Right cardiac atrium (tissue), 5 donors: Measurements from ENCODE around the gene FAM83C. TPM values are rescaled to one million over a fixed set of nuclear protein-coding genes. Genes with fewer than 3 reads are reported as not detected.
A peak's percentile ranks its signal among the peaks of the same experiment; 100 is the strongest.

Source experiments
- ATAC-seq, 2 donors: fragments of 200-7000 bp; cut with Tn5 transposase; one replicate each; pipeline versions ENCODE4 v1.8.0 to v1.9.1; 2020; ENCODE audit warnings: moderate library complexity in 2 of 2, mild to moderate bottlenecking in 1 of 2
- DNase-seq, 3 donors: peaks; one replicate each; pipeline ENCODE4 v3.0.0-alpha.2; 2020
- H3K27ac ChIP-seq: one replicate; pipeline ENCODE4 v1.5.1; 2013; ENCODE audit warnings: mild to moderate bottlenecking, low read length, control low read depth, moderate library complexity
- H3K27me3 ChIP-seq: one replicate; pipeline ENCODE4 v1.6.1; 2013; ENCODE audit not compliant: control insufficient read depth, insufficient read depth
- H3K4me1 ChIP-seq: one replicate; pipeline ENCODE4 v1.6.1; 2013; ENCODE audit warnings: low read length; ENCODE audit not compliant: control insufficient read depth, insufficient read depth
- H3K4me3 ChIP-seq: one replicate; pipeline ENCODE4 v1.5.1; 2013; ENCODE audit warnings: low read length, control low read depth
- H3K9me3 ChIP-seq: one replicate; pipeline ENCODE4 v1.6.1; 2013; ENCODE audit warnings: low read length; ENCODE audit not compliant: control insufficient read depth
- WGBS: extraction: QIAGEN DNeasy Blood & Tissue Kit; methylation state at CpG from one replicate; pipeline ENCODE4 v1.1.7; 2013; 5-methylcytosine and 5-hydroxymethylcytosine counted together
- intact Hi-C, 4 donors: fragments of 100-400 bp; cut with DNase I; formaldehyde crosslinking; loops; one replicate each; pipeline versions ENCODE4 v1.11.0 to v1.14.0; 2022 to 2023
- polyA plus RNA-seq: library from polyadenylated mRNA; stranded (reverse); fragments of 200-250 nt; gene quantifications from one replicate; pipeline ENCODE4 v1.2.3, GENCODE V29; 2013
- total RNA-seq, 4 donors: library from RNA; stranded (reverse); fragmentation: NEBNext Ultra II Directional; extraction: Animal tissue kit (Norgen Biotek cat#: 25700); gene quantifications; one replicate each; pipeline ENCODE4 v1.2.1, GENCODE V29; 2021
- donor health status: healthy with polysubstance abuse.
- donor health status: DM: no; HTN: yes; CAD: no.
- donor health status: DM: no; HTN: no; CAD: no.
- donor health status: DM: no; HTN: yes; CAD: no; lungs with severe emphysema.
- donor health status: DM: yes; HTN: yes; CAD: no.

The FAM83C gene
- total and polyA plus RNA-seq, 5 donors, result not detected

DNA sequence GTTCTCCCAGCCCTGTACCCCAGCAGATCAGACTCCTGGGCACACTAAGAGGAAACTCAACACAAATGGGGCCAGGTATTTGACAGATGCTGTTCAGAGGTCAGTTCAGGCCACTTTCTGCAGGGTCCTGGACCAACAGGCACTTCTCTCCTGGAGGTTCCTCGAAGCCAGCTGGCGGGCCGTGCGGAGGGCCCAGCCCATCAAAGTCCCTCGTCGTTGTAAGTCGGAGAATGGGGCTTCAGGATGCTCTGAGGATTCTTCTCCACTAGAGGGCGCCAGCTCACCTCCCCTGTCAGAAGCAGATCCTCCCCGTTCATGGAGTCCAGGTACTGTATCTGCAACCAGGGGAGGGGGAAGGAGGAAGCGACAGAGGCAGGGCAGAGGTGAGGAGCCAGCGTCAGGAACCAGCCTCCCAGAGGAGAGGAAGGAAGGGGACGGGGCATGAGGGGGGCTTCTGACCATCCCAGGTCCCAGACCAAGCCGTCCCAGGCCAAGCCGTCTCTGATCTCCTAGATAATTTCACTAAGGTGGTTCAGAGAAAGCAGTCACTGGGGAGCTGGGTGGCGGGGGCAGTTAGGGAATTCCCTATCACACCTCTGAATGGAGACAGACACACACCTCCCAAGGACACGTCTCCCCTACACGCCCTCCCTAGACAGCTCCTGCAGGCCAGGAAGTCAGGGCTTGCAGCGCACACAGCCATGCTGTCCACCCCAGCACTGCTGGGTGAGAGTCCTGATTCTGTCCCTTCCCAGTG lies 11.7 kb upstream of the FAM83C start:
- Histone ChIP-seq H3K4me3 (no peak overlapping the region), H3K27ac (no peak overlapping the region), H3K9me3 (no peaks in the 10 kb centered on the region), H3K4me1 (peaks cover 14% of the 10 kb centered on the region), H3K27me3 (no peaks in the 10 kb centered on the region)
- DNase-seq (peak; percentile 72 to 89 (median 79)), ATAC-seq (peak; percentile 49 to 69)
- intact Hi-C loops, result loop anchor here (5.0 kb wide), 1 partner anchor 143 kb away; no protein-coding TSS in a partner anchor
- WGBS, result 29% methylated on average over 18 of the region's 18 CpGs

DNA sequence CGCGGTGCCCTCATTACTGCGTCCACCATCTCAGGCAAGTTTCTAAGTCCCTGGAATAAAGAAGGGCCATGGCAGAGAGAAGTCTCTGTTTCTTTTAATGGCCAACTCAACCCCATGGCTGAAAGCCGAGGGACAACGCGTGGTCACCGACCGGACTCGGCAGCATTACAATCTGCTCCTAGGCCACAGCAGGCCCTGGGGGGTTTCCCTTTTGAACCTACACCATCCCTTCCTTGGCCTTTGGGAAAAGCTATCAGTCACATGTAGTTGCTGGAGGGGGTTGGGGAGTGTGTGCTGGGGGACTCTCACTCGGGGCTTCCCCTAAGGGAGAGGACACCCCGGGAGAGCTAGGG lies 11.1 kb upstream of the FAM83C start:
- Histone ChIP-seq H3K4me3 (no peak overlapping the region), H3K4me1 (peaks cover 14% of the 10 kb centered on the region), H3K27me3 (no peaks in the 10 kb centered on the region), H3K27ac (no peak overlapping the region), H3K9me3 (no peaks in the 10 kb centered on the region)
- intact Hi-C loops, result loop anchor here (5.0 kb wide), 1 partner anchor 144 kb away; no protein-coding TSS in a partner anchor
- ATAC-seq (no peak), DNase-seq (peak in 1 of 3 donors; percentile 17)
- 75% methylated on average over 11 of the region's 11 CpGs for WGBS

DNA sequence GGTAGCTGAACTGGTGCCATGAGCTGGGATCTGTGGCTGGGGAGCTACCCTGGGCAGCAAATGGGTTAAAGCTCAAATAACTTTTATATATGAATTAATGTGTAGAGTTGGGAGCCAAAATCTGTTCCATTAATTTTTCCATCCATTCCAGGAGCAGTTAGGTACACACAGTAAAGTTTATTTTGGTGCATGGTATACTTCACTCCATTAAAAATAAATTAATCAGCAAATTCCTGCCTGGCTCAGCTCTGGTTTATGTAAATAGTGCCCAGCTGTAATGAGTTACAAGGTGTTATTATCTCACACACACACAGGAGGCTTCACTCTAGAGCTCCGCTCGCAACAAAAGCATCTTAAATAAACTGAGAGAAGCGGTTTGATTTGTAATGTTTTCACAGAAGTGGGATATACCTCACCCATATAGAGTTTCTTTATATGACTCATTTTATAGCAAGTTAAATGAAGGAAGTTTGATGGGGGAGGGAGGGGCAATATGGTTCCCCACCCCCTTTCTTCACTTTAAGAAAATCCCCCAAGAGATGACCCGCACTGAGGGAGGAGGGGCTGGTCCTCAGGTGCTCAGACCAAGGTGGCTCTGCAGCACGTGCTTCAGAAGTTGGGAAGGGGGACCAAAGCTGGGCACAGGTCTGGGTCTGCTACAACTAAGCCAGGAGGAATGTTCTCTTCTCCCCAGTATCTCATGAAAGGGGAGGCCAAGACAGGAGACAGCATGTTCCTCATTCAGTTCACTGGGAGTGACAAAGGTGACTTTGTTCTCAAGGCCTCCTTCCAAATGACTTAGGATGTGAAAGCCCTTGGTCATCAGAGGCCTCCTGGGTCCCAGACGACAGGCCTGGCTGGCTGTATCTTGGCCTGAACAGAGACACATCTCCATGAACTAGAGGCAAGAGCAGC lies 10.5 kb upstream of the FAM83C start:
- 87% methylated on average over 6 of the region's 6 CpGs for WGBS

DNA sequence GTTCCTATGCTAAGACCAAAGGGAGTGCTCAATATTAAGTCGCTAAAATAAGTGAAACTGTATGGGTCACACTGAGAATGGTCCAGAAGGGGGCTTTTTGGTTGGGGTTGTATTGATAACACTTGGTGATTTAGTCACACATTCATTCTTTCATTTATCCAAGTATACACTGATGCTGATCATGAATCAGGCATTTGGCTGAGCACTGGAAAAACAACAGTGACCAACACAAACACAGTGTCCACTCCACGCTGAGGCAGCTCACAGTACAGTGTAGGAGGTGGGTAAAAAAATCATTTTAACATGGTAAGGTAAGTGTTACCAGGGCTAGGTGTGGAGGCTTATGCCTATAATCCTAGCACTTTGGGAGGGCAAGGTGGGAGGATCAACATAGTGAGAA lies 9.2 kb upstream of the FAM83C start:
- 87% methylated on average over 2 of the region's 2 CpGs for WGBS
- DNase-seq (no peak), ATAC-seq (no peak)
- Histone ChIP-seq H3K4me3 (no peak overlapping the region), H3K9me3 (no peaks in the 10 kb centered on the region), H3K27me3 (no peaks in the 10 kb centered on the region), H3K4me1 (peaks cover 4% of the 10 kb centered on the region), H3K27ac (no peak overlapping the region)
- intact Hi-C loops, result loop anchor here (5.0 kb wide), 1 partner anchor 146 kb away; no protein-coding TSS in a partner anchor

More for the DNA sequence above, 10.5 kb upstream of the FAM83C start:
- Histone ChIP-seq H3K4me1 (peaks cover 8% of the 10 kb centered on the region), H3K9me3 (no peaks in the 10 kb centered on the region), H3K27ac (no peak overlapping the region), H3K27me3 (no peaks in the 10 kb centered on the region), H3K4me3 (no peak overlapping the region)
- intact Hi-C loops, result loop anchor here (5.0 kb wide), 1 partner anchor 145 kb away; no protein-coding TSS in a partner anchor
- DNase-seq, result no peak
- ATAC-seq, result no peak

DNA sequence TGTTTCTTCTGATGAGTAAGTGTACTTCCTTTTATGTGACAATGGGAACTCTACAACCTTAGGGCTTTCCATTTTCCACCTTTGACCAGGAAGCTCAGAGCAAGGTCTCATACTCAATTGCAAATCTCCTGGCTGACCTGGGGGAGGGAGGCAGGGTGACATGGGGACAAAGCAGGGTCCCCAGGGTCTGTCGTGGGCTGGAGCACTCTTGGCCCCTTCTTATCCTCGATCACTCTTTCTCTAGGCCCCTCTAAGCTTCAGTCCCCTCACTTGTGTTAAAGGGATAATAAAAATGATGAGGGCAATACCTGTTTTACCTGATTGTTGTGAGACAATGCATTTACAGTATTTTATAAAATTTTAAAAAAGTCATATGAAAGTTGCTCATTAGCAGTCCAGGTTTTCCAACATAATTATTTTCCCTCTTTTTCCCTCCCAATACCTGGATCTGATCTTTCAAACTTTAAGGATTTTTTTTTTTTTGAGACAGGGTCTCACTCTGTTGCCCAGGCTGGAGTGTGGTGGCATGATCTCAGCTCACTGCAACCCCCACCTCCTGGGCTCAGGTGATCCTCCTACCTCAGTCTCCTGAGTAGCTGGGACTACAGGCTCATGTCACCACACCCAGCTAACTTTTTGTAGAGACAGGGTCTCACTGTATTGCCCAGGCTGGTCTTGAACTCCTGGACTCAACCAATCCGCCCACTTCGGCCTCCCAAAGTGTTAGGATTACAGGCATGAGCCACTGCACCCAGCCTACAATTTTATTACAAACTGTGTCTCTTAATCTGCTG lies 8.4 kb upstream of the FAM83C start:
- intact Hi-C loops, result loop anchor here (5.0 kb wide), 1 partner anchor 147 kb away; no protein-coding TSS in a partner anchor
- H3K27me3 ChIP-seq, result no peaks in the 10 kb centered on the region
- DNase-seq (no peak), ATAC-seq (no peak)
- H3K9me3 ChIP-seq, result no peaks in the 10 kb centered on the region
- no peak overlapping the region for H3K4me3 ChIP-seq
- H3K27ac ChIP-seq, result no peak overlapping the region
- no peaks in the 10 kb centered on the region for H3K4me1 ChIP-seq
- 80% methylated on average over 4 of the region's 4 CpGs for WGBS

DNA sequence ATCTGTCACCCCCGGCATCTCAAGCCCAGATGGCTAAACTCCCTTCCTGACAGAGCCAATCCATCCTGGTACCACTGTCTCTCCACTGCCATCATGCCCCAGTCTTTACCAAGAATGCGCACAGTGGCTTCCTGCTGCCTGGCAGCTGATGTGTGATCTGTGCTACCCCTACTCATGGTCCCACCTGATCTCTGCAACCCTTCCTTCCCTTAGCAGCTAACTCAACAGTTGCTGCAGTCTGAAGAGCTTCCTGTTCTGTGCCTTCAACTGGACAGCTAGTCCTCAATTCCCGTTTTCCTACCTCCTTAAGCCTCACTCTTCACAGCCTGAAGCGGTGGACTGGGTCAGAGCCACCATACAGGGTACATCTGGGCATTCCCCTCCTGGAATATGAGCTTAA lies 7.6 kb upstream of the FAM83C start:
- intact Hi-C loops, result loop anchor here (5.0 kb wide), 1 partner anchor 148 kb away; no protein-coding TSS in a partner anchor
- 71% methylated on average over 4 of the region's 4 CpGs for WGBS
- Histone ChIP-seq H3K27me3 (no peaks in the 10 kb centered on the region), H3K4me3 (no peak overlapping the region), H3K4me1 (no peaks in the 10 kb centered on the region), H3K9me3 (no peaks in the 10 kb centered on the region), H3K27ac (no peak overlapping the region)
- DNase-seq (no peak), ATAC-seq (no peak)

DNA sequence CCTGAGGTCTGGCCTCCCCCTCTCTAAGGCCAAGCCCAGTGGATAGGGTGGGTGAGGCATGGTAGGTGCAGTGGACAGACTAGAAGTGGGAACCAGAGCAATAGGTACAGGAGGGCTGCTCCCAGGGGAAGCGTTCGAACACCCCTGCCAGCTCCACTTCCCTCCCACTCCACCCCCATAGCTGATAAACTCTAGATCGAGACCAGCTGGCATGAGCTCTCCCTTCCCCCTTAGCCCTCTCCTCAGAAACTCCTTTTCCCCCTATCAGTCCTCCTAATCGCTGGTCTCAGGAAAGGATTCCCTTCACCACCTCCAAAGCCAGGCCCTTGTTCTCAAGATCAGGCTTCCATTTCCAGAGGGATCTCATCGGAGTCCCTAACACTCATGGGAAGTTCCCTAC lies 6.0 kb upstream of the FAM83C start:
- Histone ChIP-seq H3K27ac (no peak overlapping the region), H3K4me3 (no peak overlapping the region), H3K9me3 (no peaks in the 10 kb centered on the region), H3K4me1 (no peaks in the 10 kb centered on the region), H3K27me3 (no peaks in the 10 kb centered on the region)
- DNase-seq, result no peak
- intact Hi-C loops, result no loop called here
- WGBS, result 32% methylated on average over 5 of the region's 5 CpGs
- ATAC-seq, result no peak

DNA sequence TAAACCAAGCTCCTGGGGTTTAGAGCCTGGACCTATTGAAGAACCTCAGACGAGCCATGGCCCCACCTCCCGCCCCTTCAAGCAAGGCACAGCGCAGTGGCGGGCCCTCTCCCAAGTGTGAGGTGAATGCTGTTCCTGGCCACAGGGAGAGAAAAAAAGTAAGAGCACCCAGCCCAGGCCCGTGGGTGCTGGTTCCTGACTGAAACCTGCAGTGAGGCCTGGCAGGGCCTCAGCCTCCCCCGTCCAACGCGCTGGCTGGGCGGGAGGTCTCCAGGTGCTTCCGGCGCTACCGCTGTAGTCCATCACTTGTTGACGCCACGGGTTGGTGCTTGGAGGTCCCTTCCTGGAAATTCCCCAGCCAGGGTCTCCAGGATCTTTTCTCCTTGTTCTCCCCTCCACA lies 5.5 kb upstream of the FAM83C start:
- Histone ChIP-seq H3K9me3 (no peaks in the 10 kb centered on the region), H3K27me3 (no peaks in the 10 kb centered on the region), H3K4me1 (no peaks in the 10 kb centered on the region), H3K27ac (no peak overlapping the region), H3K4me3 (no peak overlapping the region)
- no peak for DNase-seq
- intact Hi-C loops, result no loop called here
- ATAC-seq, result no peak
- WGBS, result 89% methylated on average over 14 of the region's 14 CpGs

DNA sequence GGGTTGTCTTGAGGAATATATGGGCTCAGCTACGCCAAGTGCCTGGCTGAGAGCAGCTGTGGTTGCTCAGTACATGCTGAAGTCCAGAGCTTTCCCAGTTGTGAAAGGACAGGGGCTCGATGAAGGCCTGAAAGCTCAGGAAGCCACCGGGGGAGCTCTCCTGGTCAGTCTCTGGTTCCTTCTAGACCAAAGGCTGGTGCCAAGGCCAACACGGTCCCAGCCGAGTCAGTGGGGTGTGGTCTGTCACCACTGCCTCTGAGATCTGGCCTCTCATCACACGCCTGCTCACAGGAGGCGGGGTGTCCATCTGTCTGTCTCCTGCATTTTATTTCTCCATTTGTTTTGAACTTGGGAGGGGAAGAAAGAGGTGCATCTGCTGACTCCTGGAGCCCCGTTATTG lies 4.9 kb upstream of the FAM83C start:
- H3K27ac ChIP-seq, result no peak overlapping the region
- ATAC-seq (peak in 1 of 2 donors; percentile 28), DNase-seq (peak in 1 of 3 donors; percentile 70)
- H3K4me1 ChIP-seq, result no peaks in the 10 kb centered on the region
- 48% methylated on average over 8 of the region's 8 CpGs for WGBS
- H3K4me3 ChIP-seq, result no peak overlapping the region
- H3K27me3 ChIP-seq, result no peaks in the 10 kb centered on the region
- H3K9me3 ChIP-seq, result no peaks in the 10 kb centered on the region
- intact Hi-C loops, result no loop called here

DNA sequence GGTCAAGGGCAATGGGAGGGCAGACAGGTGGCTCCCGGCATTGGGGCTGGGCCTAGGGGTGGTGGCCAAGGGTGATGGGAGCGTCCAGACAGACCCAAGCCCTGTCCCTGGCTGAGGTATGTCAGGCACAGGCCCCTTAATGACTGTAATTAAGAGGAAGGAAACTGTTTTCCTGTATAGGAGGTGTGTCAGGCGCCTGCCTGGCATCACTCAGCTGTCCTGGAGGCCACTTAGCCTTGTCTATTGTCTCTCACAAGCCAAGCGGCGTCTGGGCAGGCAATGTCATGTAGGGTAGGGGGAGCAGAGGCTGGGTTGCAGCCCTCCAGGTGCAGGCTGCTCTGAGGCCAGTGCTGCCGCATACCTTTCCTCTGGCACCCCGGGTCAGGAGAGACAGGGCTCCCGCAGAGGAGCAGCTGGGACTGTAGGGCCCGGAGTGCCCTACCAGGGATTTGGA lies 3.9 kb upstream of the FAM83C start:
- intact Hi-C loops, result no loop called here
- 51% methylated on average over 9 of the region's 9 CpGs for WGBS
- no peak for ATAC-seq
- Histone ChIP-seq H3K27me3 (no peaks in the 10 kb centered on the region), H3K4me3 (no peak overlapping the region), H3K9me3 (no peaks in the 10 kb centered on the region), H3K4me1 (no peaks in the 10 kb centered on the region), H3K27ac (no peak overlapping the region)
- no peak for DNase-seq
